ENCODE results near the gene TMEM147.

The TMEM147 gene

GRCh38 chr19:35531291-35531690, 14.1 kb upstream of the TMEM147 start:
- H3K9ac ChIP-seq (ENCODE audit: low read length), result no peak overlapping the region
- H3K4me3 ChIP-seq (ENCODE audit: insufficient read depth, low read length, poor library complexity, severe bottlenecking), result no peak overlapping the region
- no peaks in the 10 kb centered on the region for H4K20me1 ChIP-seq (ENCODE audit: low read depth, low read length)
- no peak overlapping the region for H2AFZ ChIP-seq (ENCODE audit: low read depth, low read length, severe bottlenecking)
- H3F3A ChIP-seq (ENCODE audit: insufficient read depth), result no peaks in the 10 kb centered on the region
- no peak overlapping the region for H3K27ac ChIP-seq (ENCODE audit: low read depth, low read length)
- no peak overlapping the region for H3K4me2 ChIP-seq (ENCODE audit: low read depth, low read length, poor library complexity, severe bottlenecking)
- no peaks in the 10 kb centered on the region for H3K36me3 ChIP-seq (ENCODE audit: low read length)
- H3K9me2 ChIP-seq (replicated peaks; ENCODE audit: insufficient read depth, low read length), result no peaks in the 10 kb centered on the region
- H3K9me3 ChIP-seq (ENCODE audit: insufficient read depth, low read length), result no peaks in the 10 kb centered on the region
- TF ChIP-seq CTCF (IDR thresholded peaks at IDR 0.05; ENCODE audit: insufficient read depth, low read length, poor library complexity, severe bottlenecking) (no peak), EZH2phosphoT487 (conservative IDR thresholded peaks at IDR 0.05; ENCODE audit: low read length) (no peak)
- H3K79me2 ChIP-seq (ENCODE audit: insufficient read depth, low read length), result no peaks in the 10 kb centered on the region
- H3K27me3 ChIP-seq (ENCODE audit: low read length), result no peaks in the 10 kb centered on the region

GRCh38 chr19:35533201-35533821, 12.1 kb upstream of the TMEM147 start, which contains the start of gene GAPDHS:
TSS of gene GAPDHS (plus strand) at chr19:35533456. CDS start at chr19:35533528, 72 bp downstream.
- Histone ChIP-seq H3F3A (ENCODE audit: insufficient read depth) (no peaks in the 10 kb centered on the region), H3K9me3 (ENCODE audit: insufficient read depth, low read length) (no peaks in the 10 kb centered on the region), H3K27me3 (ENCODE audit: low read length) (no peaks in the 10 kb centered on the region), H3K79me2 (ENCODE audit: insufficient read depth, low read length) (no peaks in the 10 kb centered on the region), H4K20me1 (ENCODE audit: low read depth, low read length) (no peaks in the 10 kb centered on the region), H3K36me3 (ENCODE audit: low read length) (no peaks in the 10 kb centered on the region), H3K27ac (ENCODE audit: low read depth, low read length) (no peak within 1 kb of the TSS), H2AFZ (ENCODE audit: low read depth, low read length, severe bottlenecking) (no peak within 1 kb of the TSS), H3K4me2 (ENCODE audit: low read depth, low read length, poor library complexity, severe bottlenecking) (no peak within 1 kb of the TSS), H3K4me3 (ENCODE audit: insufficient read depth, low read length, poor library complexity, severe bottlenecking) (no peak within 1 kb of the TSS), H3K9ac (ENCODE audit: low read length) (no peak within 1 kb of the TSS), H3K9me2 (replicated peaks; ENCODE audit: insufficient read depth, low read length) (no peaks in the 10 kb centered on the region)
- TF ChIP-seq EZH2phosphoT487 (conservative IDR thresholded peaks at IDR 0.05; ENCODE audit: low read length), result no peak
- TF ChIP-seq CTCF (IDR thresholded peaks at IDR 0.05; ENCODE audit: insufficient read depth, low read length, poor library complexity, severe bottlenecking), result no peak

GRCh38 chr19:35533822-35534392, 11.5 kb upstream of the TMEM147 start:
- no peaks in the 10 kb centered on the region for H3K79me2 ChIP-seq (ENCODE audit: insufficient read depth, low read length)
- no peak overlapping the region for H3K9ac ChIP-seq (ENCODE audit: low read length)
- no peaks in the 10 kb centered on the region for H3K9me2 ChIP-seq (replicated peaks; ENCODE audit: insufficient read depth, low read length)
- no peak overlapping the region for H3K4me2 ChIP-seq (ENCODE audit: low read depth, low read length, poor library complexity, severe bottlenecking)
- H3K36me3 ChIP-seq (ENCODE audit: low read length), result no peaks in the 10 kb centered on the region
- no peaks in the 10 kb centered on the region for H3K9me3 ChIP-seq (ENCODE audit: insufficient read depth, low read length)
- H2AFZ ChIP-seq (ENCODE audit: low read depth, low read length, severe bottlenecking), result no peak overlapping the region
- H3K4me3 ChIP-seq (ENCODE audit: insufficient read depth, low read length, poor library complexity, severe bottlenecking), result no peak overlapping the region
- no peaks in the 10 kb centered on the region for H3F3A ChIP-seq (ENCODE audit: insufficient read depth)
- H4K20me1 ChIP-seq (ENCODE audit: low read depth, low read length), result no peaks in the 10 kb centered on the region
- H3K27me3 ChIP-seq (ENCODE audit: low read length), result no peaks in the 10 kb centered on the region
- TF ChIP-seq EZH2phosphoT487 (conservative IDR thresholded peaks at IDR 0.05; ENCODE audit: low read length) (no peak), CTCF (IDR thresholded peaks at IDR 0.05; ENCODE audit: insufficient read depth, low read length, poor library complexity, severe bottlenecking) (no peak)
- no peak overlapping the region for H3K27ac ChIP-seq (ENCODE audit: low read depth, low read length)
